ENCODE results near the gene TAOK2. TPM values are rescaled to one million over a fixed set of nuclear protein-coding genes. Genes with fewer than 3 reads are reported as not detected.
A peak's percentile ranks its signal among the peaks of the same experiment; 100 is the strongest.

Gene TAOK2
- total and polyA plus RNA-seq, 2 of the 13 experiments (the other 11 are each of a cell fraction or from before 2014, with no cell fraction given): 17.4 to 43.2 TPM

DNA sequence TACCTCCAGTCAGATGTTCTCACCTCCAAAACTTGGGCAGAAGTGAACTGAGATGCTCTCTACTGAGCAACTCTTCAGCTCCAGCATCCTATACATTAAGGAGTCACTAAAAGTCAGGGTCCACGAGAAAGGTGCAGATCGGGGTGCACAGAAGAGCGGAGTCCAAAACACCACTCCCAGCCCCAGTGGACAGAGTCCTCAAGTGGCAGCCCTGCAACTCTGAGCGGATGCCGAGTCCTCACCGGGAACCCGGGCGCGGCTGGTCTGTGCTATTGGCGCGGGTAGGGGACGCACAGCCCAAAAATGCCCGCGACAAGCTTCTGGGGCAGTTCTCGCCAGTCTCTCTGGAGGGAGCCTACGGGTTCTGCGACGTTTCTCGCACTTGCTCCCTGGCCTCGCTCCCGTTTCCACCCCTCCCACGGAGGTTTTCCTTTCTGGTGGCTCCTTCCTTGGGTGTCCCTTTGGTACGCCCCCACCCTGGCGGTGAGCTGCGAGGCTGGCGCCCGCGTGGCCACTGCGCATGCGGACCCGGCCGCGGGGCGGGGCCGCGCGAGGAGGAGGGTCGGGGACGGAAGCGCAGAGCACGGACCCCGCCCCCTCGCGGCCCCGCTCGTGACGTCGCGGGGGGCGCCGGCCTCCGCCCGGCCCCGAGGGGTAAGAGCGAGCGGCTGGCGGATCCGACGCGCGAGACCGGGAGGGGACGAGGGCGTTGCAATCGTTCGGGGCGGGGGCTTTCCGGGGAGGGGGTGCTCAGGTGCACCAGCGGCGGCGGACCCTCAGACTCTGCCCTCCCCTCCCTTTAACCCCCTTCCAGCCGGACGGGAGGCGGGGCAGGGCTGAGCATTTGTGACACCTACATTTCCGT is 12.0 kb upstream of the TAOK2 start, which contains the start of gene TMEM219 (continued):
- TF ChIP-seq ZNF607 (CRISPR knock-in tag; IDR thresholded peaks at IDR 0.05; ENCODE audit: borderline replicate concordance): peak; percentile 65; the same call in 1 of the 2 replicates
- no peak for TF ChIP-seq NR2F1 (CRISPR knock-in tag; IDR thresholded peaks at IDR 0.05)
- TF ChIP-seq ZFP41 (CRISPR knock-in tag; IDR thresholded peaks at IDR 0.05; ENCODE audit: borderline replicate concordance): no peak
- TF ChIP-seq ZNF432 (CRISPR knock-in tag; IDR thresholded peaks at IDR 0.05; ENCODE audit: borderline replicate concordance): peak; percentile 78; the same call in 1 of the 2 replicates
- TF ChIP-seq NCOR1 (IDR thresholded peaks at IDR 0.05; ENCODE audit: borderline replicate concordance, low read length): peak; percentile 47; the same call in 1 of the 2 replicates
- TF ChIP-seq, protein P1, sequence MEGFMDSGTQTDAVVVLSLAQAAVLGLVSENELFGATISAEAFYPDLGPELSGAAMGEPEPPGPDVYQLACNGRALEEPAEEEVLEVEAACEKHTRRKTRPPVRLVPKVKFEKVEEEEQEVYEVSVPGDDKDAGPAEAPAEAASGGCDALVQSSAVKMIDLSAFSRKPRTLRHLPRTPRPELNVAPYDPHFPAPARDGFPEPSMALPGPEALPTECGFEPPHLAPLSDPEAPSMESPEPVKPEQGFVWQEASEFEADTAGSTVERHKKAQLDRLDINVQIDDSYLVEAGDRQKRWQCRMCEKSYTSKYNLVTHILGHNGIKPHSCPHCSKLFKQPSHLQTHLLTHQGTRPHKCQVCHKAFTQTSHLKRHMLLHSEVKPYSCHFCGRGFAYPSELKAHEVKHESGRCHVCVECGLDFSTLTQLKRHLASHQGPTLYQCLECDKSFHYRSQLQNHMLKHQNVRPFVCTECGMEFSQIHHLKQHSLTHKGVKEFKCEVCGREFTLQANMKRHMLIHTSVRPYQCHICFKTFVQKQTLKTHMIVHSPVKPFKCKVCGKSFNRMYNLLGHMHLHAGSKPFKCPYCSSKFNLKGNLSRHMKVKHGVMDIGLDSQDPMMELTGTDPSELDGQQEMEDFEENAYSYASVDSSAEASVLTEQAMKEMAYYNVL (CRISPR knock-in tag; IDR thresholded peaks at IDR 0.05; ENCODE audit: borderline replicate concordance): 0 out of 2 replicates have a peak, but pooled peaks have one; percentile 33
- TF ChIP-seq, protein P2, sequence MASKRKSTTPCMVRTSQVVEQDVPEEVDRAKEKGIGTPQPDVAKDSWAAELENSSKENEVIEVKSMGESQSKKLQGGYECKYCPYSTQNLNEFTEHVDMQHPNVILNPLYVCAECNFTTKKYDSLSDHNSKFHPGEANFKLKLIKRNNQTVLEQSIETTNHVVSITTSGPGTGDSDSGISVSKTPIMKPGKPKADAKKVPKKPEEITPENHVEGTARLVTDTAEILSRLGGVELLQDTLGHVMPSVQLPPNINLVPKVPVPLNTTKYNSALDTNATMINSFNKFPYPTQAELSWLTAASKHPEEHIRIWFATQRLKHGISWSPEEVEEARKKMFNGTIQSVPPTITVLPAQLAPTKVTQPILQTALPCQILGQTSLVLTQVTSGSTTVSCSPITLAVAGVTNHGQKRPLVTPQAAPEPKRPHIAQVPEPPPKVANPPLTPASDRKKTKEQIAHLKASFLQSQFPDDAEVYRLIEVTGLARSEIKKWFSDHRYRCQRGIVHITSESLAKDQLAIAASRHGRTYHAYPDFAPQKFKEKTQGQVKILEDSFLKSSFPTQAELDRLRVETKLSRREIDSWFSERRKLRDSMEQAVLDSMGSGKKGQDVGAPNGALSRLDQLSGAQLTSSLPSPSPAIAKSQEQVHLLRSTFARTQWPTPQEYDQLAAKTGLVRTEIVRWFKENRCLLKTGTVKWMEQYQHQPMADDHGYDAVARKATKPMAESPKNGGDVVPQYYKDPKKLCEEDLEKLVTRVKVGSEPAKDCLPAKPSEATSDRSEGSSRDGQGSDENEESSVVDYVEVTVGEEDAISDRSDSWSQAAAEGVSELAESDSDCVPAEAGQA (IDR thresholded peaks at IDR 0.05; ENCODE audit: low read depth): no peak
- TF ChIP-seq, protein P2 (CRISPR knock-in tag; IDR thresholded peaks at IDR 0.05; ENCODE audit: borderline replicate concordance): no peak
- TF ChIP-seq MLLT10 (CRISPR knock-in tag; IDR thresholded peaks at IDR 0.05): no peak
- TF ChIP-seq, protein P3, sequence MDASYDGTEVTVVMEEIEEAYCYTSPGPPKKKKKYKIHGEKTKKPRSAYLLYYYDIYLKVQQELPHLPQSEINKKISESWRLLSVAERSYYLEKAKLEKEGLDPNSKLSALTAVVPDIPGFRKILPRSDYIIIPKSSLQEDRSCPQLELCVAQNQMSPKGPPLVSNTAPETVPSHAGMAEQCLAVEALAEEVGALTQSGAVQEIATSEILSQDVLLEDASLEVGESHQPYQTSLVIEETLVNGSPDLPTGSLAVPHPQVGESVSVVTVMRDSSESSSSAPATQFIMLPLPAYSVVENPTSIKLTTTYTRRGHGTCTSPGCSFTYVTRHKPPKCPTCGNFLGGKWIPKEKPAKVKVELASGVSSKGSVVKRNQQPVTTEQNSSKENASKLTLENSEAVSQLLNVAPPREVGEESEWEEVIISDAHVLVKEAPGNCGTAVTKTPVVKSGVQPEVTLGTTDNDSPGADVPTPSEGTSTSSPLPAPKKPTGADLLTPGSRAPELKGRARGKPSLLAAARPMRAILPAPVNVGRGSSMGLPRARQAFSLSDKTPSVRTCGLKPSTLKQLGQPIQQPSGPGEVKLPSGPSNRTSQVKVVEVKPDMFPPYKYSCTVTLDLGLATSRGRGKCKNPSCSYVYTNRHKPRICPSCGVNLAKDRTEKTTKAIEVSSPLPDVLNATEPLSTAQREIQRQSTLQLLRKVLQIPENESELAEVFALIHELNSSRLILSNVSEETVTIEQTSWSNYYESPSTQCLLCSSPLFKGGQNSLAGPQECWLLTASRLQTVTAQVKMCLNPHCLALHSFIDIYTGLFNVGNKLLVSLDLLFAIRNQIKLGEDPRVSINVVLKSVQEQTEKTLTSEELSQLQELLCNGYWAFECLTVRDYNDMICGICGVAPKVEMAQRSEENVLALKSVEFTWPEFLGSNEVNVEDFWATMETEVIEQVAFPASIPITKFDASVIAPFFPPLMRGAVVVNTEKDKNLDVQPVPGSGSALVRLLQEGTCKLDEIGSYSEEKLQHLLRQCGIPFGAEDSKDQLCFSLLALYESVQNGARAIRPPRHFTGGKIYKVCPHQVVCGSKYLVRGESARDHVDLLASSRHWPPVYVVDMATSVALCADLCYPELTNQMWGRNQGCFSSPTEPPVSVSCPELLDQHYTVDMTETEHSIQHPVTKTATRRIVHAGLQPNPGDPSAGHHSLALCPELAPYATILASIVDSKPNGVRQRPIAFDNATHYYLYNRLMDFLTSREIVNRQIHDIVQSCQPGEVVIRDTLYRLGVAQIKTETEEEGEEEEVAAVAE (CRISPR knock-in tag; IDR thresholded peaks at IDR 0.05; ENCODE audit: borderline replicate concordance): no peak; the same call in 1 of the 2 replicates
- TF ChIP-seq, protein P4, sequence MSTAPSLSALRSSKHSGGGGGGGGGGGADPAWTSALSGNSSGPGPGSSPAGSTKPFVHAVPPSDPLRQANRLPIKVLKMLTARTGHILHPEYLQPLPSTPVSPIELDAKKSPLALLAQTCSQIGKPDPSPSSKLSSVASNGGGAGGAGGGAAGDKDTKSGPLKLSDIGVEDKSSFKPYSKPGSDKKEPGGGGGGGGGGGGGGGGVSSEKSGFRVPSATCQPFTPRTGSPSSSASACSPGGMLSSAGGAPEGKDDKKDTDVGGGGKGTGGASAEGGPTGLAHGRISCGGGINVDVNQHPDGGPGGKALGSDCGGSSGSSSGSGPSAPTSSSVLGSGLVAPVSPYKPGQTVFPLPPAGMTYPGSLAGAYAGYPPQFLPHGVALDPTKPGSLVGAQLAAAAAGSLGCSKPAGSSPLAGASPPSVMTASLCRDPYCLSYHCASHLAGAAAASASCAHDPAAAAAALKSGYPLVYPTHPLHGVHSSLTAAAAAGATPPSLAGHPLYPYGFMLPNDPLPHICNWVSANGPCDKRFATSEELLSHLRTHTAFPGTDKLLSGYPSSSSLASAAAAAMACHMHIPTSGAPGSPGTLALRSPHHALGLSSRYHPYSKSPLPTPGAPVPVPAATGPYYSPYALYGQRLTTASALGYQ (CRISPR knock-in tag; IDR thresholded peaks at IDR 0.05): no peak
- TF ChIP-seq ZBTB21 (CRISPR knock-in tag; IDR thresholded peaks at IDR 0.05): no peak
- TF ChIP-seq ZNF230 (CRISPR knock-in tag; IDR thresholded peaks at IDR 0.05): peak; percentile 51; the same call in 1 of the 2 replicates

Data from HepG2 (cell line).